NCI-H1694 (cell line): ENCODE measurements around the gene ZNF835.
"Not testable (repeated sequence)": the region's sequence is repeated elsewhere in the genome, so short reads cannot be mapped to it uniquely, and the experiment has no call there.

Source experiments
- DNase-seq: peaks from one replicate; lab custom pipeline; 2025; lab: John Stamatoyannopoulos, UW

The ZNF835 gene

DNA sequence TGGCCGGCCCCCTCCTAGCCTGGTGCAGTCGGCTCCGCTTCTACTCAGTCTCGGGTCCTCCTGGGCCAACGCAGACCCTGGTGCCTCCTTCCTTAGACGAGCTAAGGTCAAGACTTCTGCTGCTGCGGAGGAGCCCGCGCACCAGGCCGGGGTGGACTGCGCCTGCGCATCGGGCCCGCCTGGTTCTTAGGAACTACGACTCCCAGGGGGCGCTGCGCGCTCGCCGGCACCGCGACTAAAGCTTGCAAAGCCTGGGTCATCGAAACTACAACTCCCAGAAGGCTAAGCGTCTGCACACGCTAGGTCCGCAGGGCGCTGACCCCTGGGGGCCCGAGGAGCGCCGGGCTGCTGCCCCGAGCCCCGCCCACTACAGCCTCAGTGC lies at the start of gene ZNF835:
TSS of gene ZNF835 (minus strand) at position 145 of the 382 bp plus-strand sequence. CDS start 6,559 bp downstream, outside the sequence.
- DNase-seq: no peak

DNA sequence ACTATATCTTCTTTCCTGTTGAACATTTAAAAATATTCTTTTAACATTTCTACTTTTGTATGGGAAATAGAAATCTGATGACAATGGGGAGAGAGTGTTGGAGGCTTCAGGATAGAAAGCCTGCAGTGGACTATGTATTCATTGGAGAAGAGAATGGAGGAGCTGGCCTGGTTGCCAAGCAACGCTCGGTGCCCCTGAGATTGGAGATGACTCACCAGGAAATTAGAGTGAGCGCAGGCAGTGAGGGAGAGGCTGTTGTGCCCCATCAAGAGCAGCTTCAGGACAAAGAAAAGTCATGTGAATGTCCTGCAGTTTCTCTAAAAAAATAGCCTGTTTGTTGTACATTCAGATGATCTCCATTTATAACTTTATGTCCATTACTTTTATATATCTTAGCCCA lies 48.7 kb upstream of the ZNF835 start:
- DNase-seq: no peak

DNA sequence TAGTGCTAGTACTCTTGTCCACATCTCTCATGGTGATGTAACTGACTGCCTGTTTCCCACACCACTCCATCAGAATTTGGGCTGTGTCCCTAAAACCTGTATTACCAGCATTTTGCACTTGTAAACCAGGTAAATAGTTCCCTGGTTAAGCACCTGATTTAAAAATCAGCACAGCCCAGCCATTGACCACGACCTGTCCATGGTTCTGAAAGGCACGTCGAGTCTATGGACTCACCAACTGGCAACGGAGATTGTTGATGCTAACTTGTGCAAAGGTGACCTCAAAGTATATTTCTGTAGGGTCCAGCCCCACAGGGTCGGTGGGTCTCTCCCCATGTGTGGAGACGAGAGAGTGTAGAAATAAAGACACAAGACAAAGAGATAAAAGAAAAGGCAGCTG lies 46.7 kb upstream of the ZNF835 start:
- DNase-seq: no peak

DNA sequence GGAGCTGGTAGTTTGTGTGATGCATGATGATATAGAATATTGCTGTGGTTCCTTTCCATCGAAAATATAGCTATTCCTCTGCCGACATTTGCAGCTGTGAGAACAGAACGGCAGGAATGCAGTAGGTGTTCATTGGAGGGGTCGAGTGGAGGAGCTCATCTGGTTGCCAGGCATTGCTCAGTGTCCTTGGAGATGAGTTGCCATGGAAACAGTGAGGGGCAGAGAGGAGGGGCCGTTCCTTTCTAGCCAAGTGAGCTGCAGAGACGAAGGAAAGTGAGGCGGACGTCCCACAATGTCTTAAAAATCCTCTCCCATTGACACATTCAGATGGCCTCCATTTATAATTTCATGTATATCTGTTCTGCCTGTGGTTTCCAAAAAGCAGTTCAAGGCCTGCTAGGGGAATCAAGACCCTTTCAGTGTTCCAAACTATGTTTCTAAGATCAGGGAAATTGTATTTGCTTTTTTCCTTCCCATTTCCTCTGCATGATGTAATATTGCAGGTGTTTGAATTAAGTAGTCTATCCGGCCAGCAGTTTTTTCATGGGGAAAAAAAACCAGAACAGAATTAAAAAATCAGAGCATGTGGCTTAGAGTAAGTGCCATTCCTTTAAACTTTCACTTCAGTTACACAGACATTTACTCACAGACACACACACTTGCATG lies 41.2 kb upstream of the ZNF835 start:
- DNase-seq: no peak

DNA sequence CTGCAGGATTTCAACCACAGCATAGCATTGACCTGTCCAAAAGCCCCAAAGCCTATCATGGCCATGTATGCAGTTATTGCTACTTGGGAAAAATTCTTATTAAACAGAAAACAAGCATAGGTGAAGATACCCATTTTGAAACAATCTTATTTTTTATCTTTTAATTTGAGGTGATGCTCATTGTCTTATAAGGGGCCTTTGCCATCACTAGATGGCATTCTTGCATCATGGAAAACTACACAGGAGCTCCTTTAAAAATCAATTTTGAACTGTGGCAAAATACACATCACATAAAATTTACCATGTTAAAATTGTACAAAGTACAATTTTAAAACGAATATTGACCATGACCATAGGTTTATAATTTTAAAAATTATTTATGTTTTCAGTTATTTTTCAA lies 38.9 kb upstream of the ZNF835 start:
- no peak for DNase-seq

DNA sequence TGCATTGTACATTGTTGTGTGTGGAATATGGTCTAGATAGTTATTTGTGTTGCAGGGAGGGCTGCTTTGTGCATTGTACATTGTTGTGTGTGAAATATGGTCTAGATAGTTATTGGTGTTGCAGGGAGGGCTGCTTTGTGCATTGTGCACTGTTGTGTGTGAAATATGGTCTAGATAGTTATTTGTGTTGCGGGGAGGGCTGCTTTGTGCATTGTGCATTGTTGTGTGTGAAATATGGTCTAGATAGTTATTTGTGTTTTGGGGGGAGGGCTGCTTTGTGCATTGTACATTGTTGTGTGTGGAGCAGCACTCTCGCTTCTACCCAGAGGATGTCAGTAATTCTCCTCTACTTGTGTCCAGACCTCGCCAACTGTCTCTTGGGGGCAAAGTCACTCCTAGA lies 36.3 kb upstream of the ZNF835 start:
- no peak for DNase-seq

DNA sequence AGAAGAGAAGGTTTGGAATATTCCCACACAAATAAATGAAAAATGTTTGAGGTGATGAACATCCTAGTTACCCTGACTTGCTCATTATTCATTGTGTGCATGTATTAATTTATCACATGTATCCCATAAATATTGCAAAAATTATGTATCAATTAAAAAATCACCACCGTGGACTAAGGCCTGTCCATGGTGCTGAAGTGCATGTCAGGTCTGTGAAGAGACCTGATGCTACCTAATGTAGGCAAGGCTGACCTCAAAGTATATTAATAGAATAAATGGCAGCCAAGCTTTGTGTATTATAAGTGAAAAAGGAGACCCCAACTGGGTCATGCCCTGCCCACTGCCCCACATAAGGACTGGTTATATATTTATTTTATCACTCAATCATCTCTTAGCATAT lies 34.4 kb upstream of the ZNF835 start:
- DNase-seq: no peak

DNA sequence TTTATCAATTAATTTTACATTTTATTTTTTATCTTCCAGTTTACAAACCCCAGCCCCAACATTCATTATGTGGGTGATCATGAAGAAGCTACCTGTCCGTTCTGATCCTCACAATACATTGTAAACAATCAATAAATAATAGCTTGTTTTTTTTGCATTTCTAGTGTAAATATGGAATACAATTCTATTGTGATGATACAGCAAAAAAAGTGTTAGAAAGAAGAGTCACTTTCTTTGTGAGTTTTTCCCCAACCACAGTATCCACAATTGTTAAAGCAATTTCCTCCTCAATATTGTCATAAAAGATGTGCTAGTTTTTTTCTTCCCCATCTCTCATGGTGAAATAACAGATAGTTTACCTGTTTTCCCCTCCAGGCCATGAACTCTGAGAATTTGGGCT lies 30.3 kb upstream of the ZNF835 start:
- no peak for DNase-seq

DNA sequence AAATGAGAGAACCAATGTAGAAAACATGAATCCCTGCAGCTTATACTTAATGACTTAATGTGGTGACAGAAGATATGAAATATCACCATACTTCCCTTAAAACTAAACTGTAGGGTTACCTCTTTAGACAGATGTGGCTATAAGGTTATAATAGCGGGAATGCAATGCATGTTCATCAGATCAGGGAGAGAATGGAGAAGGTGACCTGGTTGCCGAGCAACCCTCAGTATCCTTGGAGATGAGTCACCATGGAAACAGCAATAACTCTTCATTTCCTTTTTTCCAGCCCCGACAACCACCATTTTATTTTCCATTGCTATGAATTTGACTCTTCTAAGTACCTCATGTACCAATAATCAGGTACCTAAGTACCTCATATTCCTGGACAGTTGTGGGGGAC lies 28.0 kb upstream of the ZNF835 start:
- DNase-seq: no peak

DNA sequence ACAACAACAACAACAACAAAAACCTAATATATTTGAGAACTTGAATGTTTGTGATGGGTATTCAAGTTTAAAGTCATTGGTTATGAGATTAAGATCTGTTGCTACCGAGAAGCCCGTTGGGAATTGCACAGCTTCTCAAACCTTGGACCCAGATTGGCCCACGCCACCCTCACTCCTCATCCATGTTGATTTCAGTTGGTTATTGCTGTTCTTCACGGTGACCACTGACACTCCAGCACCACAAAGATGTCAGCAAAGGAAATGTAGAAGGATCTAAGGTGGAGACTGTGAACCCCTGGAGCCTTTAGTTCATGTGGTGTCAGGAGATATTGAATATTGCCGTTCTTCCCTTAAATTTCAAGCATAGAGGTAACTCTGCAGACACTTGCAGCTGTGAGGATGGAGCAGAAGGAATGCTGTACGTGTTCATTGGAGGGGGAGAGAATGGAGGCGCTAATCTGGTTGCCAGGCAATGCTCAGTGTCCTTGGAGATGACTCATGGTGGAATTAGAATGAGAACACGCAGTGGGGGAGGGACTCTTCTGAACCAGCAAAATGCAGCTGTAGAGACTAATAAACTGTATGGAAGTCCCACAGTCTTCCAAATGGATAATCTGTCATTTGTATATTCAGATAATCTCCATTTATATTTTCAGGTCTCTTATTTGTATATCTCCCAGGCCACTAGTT lies 20.8 kb upstream of the ZNF835 start:
- DNase-seq: no peak

DNA sequence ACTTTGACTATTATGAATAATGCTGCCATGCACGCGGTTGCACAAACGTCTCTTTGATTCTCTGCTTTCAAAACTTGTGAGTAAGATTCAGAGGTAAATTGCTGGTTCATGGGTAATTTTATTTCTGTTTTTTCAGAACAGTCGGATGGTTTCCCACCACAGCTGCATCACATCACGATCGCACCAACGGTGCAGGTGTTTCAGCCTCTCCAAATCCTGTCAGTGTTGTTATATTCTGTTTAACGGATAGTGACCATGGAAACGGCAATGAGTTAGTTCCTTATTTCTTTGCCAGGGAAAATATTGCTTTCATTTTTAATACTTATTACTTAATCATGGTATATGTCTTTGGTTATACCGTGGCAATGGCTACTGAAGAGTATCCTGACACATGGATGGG lies 19.1 kb upstream of the ZNF835 start:
- DNase-seq: no peak

DNA sequence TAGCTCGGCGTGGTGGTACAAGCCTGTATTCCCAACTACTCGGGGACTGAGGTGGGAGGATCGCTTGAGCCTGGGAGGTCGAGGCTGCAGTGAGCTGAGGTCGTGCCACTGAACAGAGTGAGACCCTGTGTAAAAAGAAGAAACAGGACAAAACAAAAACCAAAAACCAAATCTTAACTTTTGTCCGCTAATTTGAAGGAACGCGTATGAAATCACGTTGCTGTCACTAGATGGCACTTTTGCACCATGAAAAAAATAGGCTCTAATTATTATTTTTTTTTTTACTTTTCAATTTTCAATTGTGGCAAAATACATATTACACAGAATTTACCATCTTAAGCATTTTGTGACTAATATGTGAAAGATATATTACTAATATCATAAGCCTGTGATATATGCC lies 17.6 kb upstream of the ZNF835 start:
- DNase-seq: no peak

DNA sequence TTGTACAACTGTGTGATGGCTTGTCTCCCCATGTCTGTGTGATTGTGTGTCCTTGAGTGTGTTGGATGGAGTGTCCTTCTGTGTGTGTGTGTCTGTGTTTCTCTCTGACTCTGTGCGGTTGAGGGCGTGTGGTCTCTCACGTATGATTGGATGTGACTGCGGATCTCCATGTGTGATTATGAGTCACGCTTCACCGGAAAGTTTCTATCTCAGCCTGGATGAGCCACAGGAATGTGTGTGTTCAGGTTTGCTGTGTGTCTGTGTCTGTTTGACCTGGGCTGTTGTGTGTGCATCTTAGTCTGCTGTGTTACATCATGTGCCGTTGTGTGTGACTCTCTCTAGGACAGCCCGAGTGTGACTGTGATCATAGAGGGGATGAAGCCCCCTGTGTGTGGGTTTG lies 15.5 kb upstream of the ZNF835 start:
- DNase-seq: no peak

DNA sequence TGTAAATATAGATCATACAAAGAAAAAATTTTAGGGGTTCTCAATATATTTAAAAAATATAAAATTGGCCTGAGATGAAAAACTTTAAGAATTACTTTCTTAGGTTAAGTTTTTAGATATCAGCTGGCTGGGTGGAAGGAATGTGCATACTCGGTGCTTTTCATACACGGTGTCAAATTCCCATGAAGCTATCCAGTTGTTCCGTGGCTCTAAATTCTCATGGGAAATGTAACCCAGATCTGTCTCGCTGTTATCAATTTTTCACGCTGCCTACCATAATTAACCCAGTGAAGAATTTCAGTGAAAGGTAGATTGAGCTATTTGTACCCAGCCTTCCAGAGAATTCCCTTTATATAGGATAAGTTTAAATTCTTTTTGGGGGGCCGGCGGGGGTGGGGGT lies 11.6 kb upstream of the ZNF835 start:
- DNase-seq: no peak

DNA sequence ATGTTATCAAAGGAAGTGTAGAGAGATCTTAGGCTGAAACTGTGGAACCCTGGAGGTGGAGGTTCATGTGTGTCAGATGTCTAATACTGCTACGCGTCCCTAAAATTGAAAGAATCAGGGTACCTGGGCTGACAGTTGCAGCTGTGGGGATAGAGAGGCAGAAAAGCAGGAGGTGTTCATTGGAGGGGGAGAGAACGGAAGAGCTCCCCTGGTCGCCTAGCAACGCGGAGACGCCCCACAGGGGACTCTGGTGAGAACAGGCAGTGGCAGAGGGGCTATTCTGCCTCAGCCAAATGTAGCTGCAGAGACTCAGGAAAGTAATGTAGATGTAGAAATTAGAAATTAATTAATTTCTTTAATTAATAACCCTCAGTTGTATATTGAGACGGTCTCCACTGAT lies 10.1 kb upstream of the ZNF835 start:
- DNase-seq: no peak

DNA sequence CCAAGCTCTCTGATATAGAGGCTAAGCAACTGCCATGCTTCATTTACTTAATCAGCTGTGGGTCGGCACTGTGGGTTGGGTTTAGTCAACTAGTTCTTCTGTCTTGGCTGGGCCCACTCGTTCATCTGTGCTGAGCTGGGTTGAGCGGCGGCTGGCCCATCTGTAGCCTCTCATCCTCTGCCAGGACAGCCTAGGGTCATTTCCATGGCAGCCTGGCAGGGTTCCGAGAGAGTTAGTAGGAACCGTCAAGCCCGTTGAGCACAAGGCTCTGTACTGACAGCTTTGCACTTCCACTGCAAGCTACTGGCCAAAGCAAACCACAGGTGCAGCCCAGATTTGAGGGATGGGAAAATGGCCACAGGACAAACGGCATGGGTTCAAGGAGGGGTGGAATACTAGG lies 6.6 kb upstream of the ZNF835 start:
- no peak for DNase-seq

DNA sequence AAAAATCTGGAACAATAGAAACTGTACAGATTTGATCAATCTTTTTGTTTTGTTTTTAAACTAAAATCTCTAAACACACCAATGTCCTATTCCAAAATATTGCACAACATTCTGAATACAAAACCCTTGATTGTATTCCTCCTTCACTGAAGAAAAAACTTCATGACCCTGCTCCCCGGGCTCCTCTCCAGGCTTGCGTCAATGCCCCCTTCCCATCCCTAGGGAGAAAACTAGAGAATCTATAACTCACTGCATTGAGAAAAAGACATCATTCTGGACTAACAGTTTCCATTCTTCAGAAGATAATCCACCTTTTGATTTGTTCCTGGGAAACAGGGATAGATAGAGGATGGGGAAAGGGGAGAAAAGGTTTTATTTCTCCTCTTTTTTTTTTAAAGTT lies 1.1 kb upstream of the ZNF835 start:
- DNase-seq: not testable (repeated sequence)

DNA sequence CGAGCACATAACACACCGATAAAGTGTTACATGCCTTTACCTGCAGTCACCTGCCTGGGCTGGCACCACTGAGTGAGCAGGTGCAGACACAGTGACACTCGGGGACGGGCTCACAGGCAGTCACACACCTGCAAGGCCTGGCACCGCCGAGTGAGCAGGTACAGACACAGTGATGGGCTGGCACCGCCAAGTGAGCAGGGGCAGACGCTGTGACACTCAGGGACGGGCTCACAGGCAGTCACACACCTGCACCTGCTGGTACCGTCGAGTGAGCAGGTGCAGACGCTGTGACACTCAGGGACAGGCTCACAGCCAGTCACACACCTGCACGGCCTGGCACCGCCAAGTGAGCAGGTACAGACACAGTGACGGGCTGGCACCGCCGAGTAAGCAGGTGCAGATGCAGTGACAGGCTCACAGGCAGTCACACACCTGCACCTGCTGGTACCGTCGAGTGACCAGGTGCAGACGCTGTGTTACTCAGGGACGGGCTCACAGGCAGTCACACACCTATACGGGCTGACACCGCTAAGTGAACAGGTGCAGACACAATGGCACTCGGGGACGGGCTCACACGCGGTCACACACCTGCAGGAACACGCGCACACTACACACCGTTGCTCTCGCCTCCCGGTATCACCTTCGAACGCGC lies 470 bp downstream of the ZNF835 start:
- no peak for DNase-seq

DNA sequence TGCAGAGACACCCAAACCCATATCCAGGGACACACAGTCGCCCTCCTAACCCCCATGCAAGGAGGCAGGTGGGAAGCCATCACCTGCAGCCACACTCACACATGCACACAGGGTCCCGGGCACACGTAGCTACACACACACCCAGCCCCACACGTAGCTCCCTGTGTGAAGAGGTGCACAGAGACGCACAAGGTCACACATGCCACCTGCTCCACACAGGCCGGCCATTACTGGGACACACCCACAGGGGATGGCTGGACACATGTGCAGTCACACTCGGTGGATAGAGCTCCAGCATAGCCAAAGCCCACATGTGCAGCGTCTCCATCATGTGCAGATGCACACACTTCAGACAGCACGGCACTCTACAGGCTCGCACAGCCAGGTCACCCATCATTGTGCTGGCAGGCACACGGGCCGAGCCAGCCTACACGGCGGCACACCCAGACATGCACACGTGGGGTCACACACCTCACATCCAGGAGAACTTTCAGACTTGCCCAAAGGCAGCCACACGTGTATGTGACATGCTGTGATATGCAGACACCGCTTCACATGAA lies 1.1 kb downstream of the ZNF835 start:
- no peak for DNase-seq

DNA sequence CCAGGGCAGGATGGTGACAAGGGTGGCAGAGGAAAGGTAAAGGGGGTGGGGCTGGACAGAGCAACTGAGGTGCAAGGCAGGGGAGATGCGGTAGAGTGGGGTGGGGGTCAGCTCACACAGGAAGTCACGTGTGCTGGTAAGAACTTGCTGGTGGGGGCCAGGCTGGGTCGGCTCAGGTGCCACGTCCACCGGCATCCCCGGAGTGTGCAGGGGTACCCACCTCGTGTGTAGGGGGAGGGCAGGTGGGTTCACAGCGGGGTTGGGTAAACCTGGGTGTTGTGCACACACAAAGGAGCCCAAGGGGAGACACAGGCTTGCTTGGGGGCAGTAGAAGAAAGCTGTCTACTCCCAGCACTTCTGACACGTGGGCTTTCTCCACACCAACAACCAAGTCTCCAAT lies 2.9 kb downstream of the ZNF835 start:
- DNase-seq: no peak

DNA sequence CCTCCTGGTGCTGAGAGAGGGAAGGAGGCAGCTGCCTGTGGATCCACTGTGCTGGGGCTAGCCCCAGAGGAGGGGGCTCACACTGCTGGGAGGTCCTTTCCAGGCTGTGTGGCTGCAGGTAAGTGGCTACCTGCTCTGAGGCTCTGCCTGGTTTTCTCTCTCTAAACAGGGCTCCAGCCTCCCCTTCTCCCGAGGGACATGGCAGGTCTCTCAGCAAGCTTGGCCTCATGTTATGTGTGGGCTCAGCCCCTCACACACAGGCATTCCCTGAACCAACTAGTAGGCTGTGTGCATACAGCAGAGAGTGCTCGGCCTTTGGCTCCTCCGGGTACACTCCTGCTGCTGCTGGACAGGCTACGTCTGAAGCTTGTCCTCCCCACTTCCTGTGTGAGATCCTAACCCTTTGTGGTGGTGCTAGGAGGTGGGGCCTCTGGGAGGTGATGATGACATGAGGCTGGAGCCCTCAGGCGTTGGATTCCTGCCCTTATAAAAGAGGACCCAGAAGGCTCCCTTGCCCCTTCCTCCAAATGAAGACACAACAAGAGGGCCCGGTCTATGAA lies 4.2 kb downstream of the ZNF835 start:
- no peak for DNase-seq

DNA sequence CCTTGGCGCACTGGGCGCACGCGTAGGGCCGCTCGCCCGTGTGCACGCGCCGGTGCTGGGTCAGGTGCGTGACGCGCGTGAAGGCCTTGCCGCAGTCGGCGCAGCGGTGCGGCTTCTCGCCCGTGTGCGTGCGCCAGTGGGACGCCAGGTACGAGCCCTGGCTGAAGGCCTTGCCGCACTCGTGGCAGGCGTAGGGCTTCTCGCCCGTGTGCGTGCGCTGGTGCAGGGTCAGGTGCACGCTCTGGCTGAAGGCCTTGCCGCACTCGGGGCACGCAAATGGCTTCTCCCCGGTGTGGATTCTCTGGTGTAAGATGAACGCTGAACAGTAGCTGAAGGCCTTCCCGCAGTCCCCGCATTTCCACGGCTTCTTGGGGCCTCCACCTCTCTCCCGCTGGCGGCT lies 7.0 kb downstream of the ZNF835 start:
- DNase-seq: no peak

DNA sequence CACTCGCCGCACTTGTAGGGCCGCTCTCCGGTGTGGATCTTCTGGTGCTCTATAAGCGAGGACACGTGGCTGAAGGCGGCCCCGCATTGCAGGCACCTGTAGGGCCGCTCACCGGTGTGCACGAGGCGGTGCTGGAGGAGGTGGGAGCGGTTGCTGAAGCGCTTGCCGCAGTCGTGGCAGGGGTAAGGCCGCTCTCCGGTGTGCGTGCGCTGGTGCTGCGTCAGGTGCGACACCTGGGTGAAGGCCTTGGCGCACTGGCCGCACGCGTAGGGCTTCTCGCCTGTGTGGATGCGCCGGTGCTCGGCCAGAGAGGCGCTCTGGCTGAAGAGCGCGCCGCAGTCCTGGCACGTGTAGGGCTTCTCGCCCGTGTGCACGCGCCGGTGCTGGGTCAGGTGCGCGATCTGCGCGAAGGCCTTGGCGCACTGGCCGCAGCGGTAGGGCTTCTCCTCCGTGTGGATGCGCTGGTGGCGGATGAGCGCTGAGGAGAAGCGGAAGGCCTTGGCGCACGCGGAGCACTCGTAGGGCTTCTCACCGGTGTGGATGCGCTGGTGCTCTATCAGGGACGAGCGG lies 7.5 kb downstream of the ZNF835 start:
- no peak for DNase-seq
